MM.1S (cell line): ENCODE results near the gene ZFP36L1.

ENCODE experiments used
- EZH2phosphoT487 ChIP-seq: fragments of 300-600 bp; sonication (generic); IDR thresholded peaks from 2 replicates; pipeline ENCODE4 v1.6.1; 2018; ENCODE audit warnings: antibody characterized with exemption, low read length
- TF ChIP-seq, protein P1 (sequence below): fragments of 300-600 bp; sonication (generic); IDR thresholded peaks from 2 replicates; pipeline ENCODE4 v1.5.1; 2016; ENCODE audit warnings: antibody characterized with exemption, low read length, mixed read lengths

DNA sequence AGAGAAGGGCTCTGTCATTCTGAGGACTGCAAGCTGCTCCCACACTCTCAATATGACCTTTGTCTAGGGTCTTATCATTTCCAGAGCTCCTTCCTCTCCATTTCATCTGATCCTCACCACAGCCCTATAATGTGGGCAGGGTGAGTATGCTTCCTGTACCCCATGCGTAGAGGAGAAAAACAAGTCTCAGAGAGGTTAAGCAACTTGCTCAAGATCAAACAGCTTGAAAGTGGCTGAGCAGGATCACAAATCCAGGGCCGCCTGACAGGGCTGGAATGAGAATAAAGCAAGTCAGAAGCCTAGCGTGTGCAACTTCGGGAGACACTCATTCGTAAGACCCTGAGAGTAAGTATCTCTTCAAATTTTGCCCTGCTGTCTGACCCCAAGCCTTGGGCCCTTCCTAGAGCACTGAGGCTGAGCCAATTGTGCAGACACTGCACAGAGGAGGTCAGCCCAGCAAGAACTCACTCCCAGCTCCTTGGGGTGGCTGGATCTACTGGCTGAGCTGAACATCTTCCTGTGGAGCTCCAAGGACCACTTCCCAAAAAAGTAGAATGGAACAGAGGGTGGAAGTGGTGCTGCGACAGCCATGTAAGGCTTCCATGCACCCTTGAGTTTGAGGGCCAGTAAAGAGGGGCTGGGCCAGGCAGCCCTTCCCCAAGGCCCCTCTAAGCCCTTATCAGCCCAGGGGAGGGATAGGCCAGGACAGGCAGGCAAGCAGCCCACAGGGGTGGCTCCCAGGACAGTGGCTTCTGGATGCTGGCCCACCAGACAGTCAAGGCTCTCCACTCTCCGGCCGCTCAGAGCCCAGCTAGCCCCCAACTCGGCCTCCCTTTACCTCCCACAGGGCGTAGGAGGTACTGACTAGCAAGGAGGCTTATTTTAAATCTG is 10.5 kb downstream of the ZFP36L1 start:
- TF ChIP-seq, protein P1, sequence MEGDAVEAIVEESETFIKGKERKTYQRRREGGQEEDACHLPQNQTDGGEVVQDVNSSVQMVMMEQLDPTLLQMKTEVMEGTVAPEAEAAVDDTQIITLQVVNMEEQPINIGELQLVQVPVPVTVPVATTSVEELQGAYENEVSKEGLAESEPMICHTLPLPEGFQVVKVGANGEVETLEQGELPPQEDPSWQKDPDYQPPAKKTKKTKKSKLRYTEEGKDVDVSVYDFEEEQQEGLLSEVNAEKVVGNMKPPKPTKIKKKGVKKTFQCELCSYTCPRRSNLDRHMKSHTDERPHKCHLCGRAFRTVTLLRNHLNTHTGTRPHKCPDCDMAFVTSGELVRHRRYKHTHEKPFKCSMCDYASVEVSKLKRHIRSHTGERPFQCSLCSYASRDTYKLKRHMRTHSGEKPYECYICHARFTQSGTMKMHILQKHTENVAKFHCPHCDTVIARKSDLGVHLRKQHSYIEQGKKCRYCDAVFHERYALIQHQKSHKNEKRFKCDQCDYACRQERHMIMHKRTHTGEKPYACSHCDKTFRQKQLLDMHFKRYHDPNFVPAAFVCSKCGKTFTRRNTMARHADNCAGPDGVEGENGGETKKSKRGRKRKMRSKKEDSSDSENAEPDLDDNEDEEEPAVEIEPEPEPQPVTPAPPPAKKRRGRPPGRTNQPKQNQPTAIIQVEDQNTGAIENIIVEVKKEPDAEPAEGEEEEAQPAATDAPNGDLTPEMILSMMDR = no peak
- no peak for TF ChIP-seq EZH2phosphoT487
